GM21515 (cell line): ENCODE measurements around the gene HES5.

ENCODE experiments used
- ATAC-seq: cut with Tn5 transposase; IDR thresholded peaks from one replicate; pipeline ENCODE4 v1.9.1; 2021; ENCODE audit not compliant: unreplicated experiment

Gene HES5

DNA sequence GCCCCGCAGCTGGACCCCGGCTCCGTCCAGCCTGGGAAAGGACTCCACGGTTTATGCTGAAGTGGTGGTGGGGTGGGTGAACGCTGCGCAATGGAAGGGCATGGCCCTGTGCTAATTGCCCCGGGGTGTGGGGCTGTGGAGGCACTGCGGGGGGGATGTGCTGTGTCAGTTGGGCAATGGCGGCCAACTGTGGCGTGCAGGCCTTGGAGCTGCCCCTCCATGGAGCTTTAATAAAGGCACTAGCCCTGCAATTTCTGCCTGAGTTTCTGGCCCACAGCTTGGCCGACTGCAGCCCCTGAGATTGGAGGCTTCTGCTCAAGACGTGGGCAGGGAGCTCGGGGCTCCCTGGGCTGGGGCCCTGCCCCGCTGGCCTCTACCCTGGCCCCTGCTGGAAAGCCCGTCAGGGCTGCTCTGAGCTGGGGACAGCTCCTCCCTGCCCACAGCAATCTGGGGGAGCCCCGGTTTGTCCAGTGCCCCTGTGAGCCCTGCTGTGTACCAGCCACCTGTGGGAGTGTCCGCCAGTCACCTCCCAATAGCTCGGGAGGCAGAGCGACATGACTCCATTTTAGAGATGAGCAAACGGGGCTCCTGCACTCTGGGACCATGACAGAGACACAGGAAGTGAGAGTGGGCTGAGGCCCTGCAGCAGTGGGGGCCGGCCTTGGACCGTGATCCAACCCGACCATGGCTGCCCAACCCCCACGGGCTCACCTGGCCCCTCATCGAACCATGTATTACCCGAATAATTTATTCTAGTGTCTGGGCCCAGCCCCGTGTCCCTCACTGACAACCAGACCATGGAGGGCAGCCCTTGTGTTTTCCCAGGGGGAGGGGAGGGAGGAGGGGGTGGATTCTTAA lies 17.4 kb upstream of the HES5 start:
- ATAC-seq: no peak

DNA sequence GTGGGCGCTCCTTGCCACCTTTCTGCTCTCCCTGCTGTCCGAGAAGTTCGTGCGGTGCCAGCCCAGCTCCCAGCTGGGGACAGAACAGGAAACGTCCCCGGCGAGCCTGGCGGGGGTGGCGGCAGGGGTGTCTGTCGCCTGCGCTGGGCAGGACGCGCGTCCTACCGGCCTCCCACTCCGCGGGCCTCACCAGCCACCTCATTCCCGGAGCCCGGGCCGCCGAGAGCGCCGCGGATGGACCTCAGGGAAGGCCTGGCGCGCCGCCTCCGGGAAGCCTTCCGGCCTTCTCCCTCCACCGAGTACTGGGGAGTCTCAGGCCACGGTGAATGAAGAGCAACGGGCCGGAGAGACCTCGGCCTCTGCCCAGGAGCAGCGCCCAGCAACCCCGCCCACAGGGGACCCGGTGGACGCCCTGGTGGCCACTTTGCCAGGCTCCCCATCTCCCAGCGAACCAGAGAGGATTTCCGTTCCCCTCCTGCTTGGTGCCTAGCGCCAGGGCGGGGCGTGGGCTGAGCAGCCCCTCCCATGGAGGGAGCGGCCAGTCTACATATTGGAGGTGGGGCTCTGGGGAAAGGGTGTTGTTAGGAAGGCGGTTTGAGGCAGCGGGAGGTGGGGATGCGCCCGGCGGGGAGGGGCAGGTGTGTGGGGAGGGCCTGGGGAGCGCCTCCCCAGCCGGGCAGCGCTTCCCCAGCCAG lies 16.6 kb upstream of the HES5 start:
- peak; percentile 31 for ATAC-seq

DNA sequence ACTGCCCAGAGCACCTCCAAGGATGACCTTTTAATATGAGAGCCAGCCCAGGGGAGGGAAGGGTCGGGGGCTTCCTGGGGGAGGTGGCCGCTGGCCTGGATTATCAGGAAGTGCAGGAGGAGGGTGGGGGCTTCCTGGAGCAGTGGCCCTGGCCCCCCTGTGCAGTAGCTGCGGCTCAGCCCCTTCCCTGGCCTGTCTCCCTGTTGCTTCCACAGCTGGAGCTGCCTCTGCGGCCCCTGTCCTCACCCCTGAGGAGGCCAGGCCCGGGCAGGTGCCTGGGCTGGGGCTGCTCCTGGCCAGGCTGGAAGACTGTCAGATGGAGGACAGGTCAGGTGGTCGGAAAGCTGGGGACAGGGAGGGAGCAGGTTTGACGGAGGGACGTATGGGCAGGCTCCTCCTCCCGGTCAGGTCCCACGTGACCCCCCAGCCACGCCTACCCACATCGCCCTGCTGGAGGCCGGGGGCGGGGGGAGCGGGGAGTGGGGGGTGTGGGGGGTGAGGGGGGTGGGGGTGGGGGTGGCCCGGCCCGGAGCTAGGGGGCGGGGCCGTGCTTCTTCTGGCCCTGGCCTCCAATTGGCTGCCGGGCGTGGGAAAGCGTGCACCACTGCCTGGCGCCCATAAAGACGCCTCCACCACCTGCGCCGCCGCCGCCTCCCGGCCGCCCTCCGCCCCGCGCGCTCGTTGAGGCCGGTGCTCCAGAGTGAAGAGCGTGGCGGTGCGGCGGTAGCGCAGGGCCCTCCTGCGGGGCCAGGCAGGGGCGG lies 15.9 kb upstream of the HES5 start:
- ATAC-seq: peak; percentile 32

DNA sequence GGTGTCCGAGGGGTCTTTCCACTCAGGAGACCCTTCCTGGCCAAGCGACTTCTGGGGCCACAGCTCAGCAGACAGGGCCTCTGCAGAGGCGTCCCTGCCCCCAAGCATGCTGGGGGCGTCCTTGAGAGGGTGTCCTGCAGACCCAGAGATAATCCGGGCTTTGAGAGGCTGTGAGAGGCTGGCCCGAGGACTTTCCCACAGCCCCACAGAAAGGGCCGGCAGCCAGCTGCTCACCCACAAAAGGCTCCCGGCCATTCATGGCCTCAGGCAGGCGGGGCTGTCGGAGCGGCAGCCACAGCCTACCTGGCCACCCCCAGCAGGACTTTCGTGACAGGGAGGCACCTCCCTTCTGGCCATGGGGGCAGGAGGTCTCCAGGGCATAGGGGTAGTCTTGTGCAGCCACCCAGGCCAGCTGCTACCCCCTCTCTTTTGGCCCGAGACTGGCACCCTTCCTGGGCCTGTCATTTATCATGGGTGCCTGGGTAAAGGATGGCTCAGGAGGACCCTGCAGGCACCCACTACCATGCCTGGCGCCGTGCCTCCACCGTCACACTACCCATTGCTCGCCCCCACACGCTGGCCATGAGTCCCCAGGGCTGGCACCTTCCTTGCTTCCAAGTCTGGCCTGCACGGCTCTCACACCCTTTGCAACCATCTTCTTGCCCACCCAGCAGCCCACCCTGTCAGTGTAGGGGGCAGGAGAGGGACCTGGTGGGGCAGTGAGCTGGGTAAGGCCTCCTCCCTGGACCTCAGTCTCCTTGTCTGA lies 15.0 kb upstream of the HES5 start:
- ATAC-seq: no peak

DNA sequence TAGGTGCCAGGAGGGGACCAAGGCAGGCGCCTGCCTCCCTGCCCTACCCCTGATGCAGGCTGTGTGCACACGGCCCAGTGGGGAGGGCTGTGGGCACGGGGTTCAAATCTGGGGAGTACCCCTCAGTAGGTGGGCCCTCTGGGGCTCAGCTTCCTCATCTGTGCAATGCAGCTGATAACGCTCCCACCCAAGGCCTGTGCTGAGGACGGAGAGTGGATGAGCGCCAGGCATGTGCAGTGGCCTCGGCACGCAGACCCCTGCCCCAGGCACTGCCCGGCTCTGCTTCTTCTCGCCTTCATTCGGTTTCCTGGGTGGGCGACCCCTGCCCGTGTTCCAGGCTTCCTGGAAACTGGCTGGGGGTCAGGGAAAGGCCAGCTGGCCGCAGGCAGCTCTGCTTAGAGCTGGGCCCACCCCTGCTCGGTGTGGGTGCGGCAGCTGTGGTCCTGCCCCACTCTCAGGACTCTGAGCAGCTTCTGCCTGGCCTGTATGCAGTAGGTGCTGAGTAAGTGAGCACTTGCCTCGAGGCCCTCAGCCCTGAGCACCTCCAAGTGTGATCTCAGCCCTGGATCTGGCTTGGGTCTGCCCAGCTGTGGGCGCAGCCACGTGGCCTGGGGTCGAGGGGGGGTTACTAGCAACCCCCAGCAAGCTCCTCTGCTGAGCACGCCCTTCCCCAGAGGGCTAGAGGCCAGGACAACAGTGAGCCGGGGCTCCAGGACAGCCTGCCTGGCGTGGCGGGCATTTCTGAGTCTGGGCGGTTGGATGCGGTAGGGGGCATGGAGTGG lies 14.2 kb upstream of the HES5 start:
- ATAC-seq: no peak

DNA sequence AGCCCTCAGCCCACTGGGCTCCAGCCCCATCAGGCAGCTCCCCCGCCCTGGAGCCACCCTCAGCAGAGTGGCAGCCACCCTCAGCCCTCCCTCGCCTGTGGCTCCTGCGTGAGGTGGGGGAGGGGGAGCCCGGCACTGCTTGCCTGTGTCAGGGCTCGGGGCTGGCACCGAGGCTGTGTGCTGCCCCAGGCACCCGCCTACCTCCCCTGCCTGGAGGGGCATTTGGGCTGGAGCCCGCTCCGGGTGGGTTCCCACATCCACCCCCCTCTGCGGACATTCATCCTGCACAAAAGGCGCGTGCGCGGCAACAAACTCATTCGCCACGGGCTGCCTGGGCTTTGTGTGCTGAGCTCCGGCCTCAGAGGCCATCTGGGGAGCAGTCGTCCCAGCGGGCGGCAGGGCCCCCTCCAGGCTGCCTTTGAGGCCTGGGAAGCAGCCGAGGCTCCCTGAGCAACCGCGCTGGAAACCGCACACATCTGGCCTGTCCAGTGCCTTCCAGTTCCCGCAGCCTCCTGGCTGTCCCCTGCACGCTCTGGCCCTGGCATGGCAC lies 13.6 kb upstream of the HES5 start:
- ATAC-seq: no peak

DNA sequence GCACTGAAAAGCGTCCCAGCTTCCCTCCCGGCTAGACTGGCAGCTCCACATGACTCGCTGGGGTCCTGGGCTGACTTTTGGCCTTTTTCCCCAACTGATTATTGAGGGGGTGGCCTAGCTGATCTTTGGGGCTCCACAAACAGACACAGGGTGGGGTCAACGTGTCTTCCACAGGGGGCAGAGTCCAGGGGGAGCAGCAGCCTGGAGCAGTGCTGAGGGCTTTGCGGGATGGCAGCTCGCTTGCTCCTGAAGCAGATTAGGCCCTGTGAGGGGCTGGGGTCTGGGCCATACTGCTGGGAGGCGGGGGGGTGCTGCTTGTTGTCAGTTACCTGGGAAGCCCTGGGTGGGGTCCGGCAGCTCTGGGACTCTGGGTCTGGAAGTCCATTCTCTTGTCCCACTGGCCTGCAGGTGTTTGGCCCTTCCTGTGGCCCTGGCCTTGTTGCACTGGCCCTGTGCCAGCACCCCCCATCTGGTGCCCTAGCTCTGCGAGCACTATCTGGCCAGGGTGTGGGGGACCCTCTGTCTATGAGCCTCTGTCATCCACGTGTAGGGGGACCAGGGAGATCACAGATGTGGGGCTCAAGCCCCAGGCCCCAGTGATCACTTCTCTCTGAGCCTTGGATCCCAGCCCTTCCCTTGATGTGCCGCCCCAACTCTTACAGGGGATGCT lies 12.3 kb upstream of the HES5 start:
- no peak for ATAC-seq

DNA sequence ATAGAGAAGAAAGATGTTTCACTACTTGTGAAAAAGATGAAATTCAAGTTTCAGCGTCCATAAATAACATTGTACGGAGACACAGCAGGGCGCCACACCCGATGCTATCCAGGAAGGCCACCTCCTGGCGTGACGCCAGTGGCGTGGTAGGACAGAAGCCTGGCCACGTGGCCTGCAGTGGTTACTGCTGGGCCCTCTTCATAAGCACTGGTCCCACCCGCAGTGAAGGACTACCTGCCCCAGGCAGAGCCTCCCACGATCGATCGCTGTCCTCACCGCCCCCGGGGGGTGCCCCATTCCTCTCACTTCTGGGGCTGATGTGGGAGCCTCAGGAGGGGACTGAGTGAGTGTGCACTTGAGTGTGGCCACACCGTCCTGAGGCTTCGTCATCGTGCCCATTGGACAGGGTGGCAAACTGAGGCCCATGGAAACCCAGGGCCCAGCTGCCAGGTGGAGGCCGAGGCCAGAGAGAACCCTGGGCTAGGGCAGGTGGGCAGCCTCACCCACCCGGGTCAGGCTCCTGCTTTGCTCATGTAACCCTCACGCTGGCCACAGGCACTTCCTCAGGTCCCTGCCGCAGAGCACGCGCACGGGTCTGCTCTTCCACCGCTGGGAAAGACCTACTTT lies 11.7 kb upstream of the HES5 start:
- no peak for ATAC-seq

DNA sequence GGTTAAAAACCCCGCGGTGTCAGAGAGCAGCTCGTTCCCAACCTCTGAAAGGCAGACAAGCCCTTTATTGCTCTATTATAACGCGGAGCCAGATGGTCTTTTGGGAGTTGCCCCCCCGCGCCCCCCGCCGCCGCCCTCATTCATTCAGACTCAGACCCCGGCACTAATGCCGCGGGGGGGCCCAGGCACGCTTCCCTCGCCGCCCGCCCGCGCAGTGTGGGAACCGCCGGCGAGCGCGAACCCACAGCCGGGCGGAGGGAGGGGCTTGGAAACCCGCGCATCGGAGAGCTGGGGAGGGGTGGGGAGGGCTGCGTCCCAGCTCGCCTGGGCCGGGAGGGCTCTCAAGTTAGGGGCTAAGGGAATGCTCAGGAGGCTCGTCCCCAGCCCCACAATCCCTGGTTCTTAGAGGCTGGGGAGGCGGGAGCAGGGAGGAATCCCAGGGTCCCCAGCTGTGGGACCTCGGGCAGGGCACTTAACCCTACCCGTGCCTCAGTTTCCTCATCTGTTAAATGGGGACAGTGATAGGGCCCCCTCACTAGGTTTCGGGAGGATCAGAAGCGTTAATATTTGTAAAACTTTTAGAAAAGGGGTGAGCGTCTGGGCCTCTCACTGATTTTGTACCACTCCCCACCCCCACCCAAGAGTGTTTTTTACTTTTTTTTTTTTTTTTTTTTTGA lies 10.9 kb upstream of the HES5 start:
- no peak for ATAC-seq

DNA sequence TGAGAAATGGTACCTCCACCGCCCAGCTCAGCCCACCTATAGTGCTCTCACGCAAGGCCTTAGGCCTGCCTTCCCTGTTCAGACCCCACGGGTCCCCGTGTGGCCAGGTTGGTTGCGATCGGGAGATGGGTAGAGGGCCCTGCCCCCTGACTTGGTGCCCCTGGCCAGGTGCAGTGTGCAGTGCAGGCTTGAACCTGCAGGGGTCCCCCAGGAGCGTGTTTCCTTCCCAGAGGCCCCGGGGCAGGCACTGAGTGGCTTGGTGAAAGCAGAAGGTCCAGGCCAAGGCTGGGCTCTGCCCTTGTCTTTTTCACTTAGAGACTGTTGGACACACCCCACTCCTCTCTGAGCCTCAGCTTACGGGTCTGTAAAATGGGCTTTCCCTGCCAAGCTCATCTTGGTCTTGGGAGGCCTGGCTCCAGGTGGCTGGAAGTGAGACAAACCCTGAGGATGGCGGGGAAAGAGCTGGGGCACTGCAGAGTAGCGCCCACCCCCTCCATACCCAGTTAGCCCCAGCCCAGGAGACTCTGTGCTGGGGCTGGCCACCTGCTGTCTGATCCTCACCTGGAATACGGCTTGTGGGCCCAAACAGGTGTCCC lies 9.3 kb upstream of the HES5 start:
- no peak for ATAC-seq

DNA sequence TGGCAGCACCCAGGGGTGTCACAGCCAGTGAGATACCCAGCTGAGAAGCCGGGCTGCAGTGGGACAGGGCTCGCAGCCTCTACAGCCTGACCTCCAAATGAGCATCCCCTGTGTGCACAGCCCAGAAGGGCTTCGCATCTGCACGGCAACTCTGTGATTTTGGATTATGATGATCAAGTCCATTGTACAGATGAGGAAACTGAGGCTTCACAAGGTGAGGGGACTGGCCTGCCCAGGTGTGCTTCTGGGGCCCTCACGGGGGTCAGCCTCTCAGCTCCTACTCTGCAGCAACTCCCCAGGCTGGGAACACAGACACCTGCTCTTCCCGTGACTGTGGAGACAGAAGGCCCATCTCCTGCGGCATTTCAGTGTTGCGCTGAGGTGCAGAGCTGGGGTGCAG lies 8.8 kb upstream of the HES5 start:
- no peak for ATAC-seq

DNA sequence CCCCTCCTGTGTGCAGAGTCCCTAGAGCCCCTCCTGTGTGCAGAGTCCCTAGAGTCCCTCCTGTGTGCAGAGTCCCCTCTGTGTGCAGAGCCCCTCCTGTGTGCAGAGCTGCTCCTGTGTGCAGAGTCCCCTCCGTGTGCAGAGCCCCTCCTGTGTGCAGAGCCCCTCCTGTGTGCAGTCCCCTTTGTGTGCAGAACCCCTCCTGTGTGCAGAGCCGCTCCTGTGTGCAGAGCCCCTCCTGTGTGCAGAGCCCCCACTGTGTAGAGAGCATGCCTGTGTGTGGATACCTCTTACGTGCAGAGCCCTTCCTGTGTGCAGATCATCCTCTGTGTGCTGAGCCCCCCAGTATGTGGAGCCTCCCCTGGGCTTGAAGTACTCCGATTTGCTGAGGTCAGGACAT lies 8.3 kb upstream of the HES5 start:
- ATAC-seq: no peak

DNA sequence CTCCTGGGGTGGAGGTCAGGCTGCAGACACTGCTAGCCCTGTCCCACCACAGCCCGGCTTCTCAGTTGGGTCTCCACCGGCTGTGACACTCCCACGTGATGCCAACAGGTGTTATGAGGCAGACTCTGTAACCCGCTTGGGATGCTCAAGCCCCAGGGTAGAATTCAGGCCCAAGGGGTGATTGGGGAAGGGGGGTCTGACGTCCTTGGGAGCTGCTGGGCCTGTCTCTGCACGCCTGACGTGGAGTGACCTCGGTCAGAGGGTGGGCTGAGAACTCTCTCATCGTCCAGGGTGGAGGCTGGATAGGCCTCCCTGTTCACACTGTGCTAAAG lies 7.7 kb upstream of the HES5 start:
- ATAC-seq: no peak

DNA sequence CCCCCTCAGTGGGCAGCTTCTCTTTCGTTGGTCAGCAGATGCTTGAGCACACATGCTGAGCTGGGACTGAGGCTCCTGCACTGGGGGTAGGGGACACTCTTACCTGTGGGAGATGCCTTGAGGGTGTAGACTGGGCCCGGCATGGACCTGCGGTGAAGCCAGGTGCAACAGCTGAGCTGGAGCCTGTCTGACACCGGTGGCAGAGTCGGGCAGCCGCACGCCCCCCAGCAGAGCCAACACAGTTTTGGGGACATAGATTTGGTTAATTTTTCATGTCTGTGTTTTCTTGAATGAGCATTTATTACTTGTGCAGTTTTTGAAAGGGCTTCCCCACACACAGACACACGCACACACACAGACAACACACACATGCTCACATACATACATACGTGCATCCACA lies 5.9 kb upstream of the HES5 start:
- no peak for ATAC-seq

DNA sequence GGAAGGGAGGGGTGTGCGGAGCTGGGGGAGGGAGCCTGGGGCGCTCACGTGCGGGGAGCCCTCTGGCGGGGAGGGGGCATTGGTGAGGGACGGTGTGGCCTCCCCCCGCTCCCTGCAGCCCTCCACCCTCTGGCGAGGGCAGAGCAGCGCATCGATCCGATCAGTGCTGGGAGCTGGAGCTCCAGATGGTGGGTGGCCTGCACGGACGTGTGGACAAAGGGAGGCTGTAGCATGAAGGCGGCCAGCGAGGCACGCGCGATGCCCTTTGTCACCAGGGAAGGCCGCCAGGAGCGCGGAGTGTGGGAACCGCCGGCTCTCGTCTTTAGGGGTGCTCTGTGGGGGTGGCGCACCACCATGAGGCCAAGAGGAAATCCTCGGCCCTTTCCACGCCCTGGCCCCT lies 5.4 kb upstream of the HES5 start:
- ATAC-seq: no peak

DNA sequence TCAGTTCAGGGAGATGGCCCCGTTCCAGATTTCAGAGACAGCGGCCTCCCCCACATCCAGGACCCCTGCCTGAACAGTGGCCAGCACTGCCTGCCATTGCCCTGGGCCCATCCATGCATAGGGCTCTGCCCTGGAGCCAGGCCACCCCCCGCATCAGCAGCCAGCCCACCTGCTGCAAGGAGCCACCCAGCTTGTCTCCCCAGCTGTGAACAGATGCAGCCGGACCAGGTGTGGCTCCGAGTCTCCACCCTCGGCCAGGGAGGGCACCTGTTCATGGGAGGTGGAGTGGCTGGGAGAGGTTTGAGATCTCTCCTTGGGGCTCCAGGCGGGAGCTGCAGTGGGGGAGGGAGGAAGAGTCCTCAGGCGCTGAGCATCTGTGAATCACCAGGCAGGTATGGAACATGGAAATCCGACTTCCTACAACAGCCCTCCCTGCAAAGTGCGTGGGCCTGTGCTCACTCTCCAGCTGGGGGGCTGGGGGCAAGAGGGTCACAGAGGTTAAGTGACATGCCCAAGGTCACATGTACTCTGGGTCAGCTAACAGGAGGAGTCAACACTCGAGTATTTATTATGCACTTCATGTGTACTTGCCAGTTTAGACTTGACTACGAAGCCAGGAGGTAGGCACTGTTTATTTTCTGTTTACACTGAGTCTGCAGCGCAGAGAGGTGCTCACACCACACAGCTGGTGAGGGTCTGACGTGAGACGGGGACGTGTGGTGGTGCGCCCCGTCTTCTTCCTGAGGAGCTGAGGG lies 4.8 kb upstream of the HES5 start:
- no peak for ATAC-seq

DNA sequence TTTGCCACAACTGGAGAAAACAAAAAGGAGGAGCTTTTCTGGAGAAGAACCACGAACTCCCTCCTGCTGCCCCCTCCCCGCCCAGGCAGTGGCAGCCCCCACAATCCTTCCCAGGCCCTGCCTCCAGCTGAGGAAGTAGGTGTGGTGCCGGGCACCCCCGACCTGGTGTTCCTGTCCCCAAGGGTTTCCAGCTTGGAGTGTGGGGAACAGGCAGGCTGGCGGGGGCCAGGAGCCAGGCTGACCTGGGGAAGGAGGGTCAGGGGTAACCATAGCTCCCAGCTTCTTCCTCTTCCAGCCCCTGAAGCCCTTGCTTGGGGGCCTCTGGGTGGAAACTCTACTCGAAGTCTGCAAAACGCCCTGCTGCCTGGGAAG lies 4.2 kb upstream of the HES5 start:
- no peak for ATAC-seq

DNA sequence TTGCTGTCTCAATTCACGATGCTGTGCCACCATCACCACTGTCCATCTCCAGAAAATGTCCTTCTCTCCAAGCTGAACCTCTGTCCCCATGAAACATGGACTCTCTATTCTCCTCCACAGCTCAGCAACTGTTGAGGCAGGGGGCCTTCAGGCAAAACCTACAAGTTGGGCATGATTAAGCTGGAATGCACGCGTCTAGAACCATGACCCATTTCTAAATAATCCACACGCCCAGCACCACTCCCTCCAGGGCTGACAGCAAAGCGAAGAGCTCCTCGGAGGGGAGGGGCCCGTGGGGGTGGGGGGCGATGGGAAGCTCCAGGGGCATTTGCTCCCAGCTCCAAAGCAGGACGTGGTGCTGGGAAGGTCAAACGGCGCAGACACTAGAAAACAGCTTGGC lies 3.3 kb upstream of the HES5 start:
- no peak for ATAC-seq
